Common myeloid progenitor, CD34-positive (primary cell): Measurements from ENCODE around the gene NRBF2.

ENCODE experiments used
- CTCF ChIA-PET: fragments of 350-600 bp; sonication (Branson Sonifier 250); formaldehyde crosslinking; loops from one replicate; lab custom pipeline; 2021; ENCODE audit warnings: antibody characterized with exemption; lab: Charles Lee
- POLR2A ChIA-PET: fragments of 350-600 bp; sonication (Branson Sonifier 250); formaldehyde crosslinking; loops from one replicate; lab custom pipeline; 2021; ENCODE audit warnings: antibody characterized with exemption; lab: Charles Lee
- DNase-seq, 3 donors: peaks; one replicate each; pipeline versions ENCODE4 v3.0.0 to v3.0.0-alpha.2; 2013
- H3K27ac ChIP-seq, 2 experiments: 1 replicate in 1 of 2; 2 replicates in 1 of 2; pipeline ENCODE4 v1.7.0; 2013; ENCODE audit warnings: inconsistent platforms in 2 of 2, low read length in 2 of 2, mild to moderate bottlenecking in 2 of 2, low read depth in 1 of 2, moderate library complexity in 1 of 2; ENCODE audit not compliant: severe bottlenecking in 2 of 2, insufficient read depth in 1 of 2, poor library complexity in 1 of 2
- H3K27me3 ChIP-seq, 5 experiments: replicated peaks in 2 of 5; 1 replicate in 3 of 5; 2 replicates in 2 of 5; pipeline versions ENCODE4 v1.6.1 to v1.7.0; 2013; ENCODE audit warnings: low read length in 4 of 5, mild to moderate bottlenecking in 2 of 5, moderate library complexity in 2 of 5, inconsistent platforms in 1 of 5; ENCODE audit not compliant: insufficient read depth in 5 of 5, control insufficient read depth in 4 of 5
- H3K36me3 ChIP-seq, 4 experiments: 1 replicate in 2 of 4; 2 replicates in 2 of 4; pipeline versions ENCODE4 v1.6.1 to v1.7.0; 2013; ENCODE audit warnings: low read length in 3 of 4, control low read depth in 1 of 4, mild to moderate bottlenecking in 1 of 4; ENCODE audit not compliant: control insufficient read depth in 4 of 4, insufficient read depth in 4 of 4
- H3K4me1 ChIP-seq, 4 experiments: 1 replicate in 3 of 4; 2 replicates in 1 of 4; pipeline versions ENCODE4 v1.6.1 to v1.7.1; 2013; ENCODE audit warnings: low read length in 3 of 4, mild to moderate bottlenecking in 3 of 4, control low read depth in 1 of 4, inconsistent platforms in 1 of 4, moderate library complexity in 1 of 4; ENCODE audit not compliant: control insufficient read depth in 4 of 4, insufficient read depth in 4 of 4; ENCODE audit errors: control extremely low read depth in 1 of 4
- H3K4me3 ChIP-seq, 7 experiments: 1 replicate in 4 of 7; 2 replicates in 3 of 7; pipeline versions ENCODE4 v1.5.1 to v1.7.0; 2013; ENCODE audit warnings: mild to moderate bottlenecking in 7 of 7, low read length in 6 of 7, moderate library complexity in 6 of 7, inconsistent platforms in 2 of 7, low read depth in 2 of 7, control low read depth in 1 of 7; ENCODE audit not compliant: insufficient read depth in 4 of 7, control insufficient read depth in 1 of 7; ENCODE audit errors: extremely low read depth in 1 of 7
- H3K9me3 ChIP-seq, 5 experiments: 1 replicate in 4 of 5; 2 replicates in 1 of 5; pipeline versions ENCODE4 v1.6.1 to v1.7.1; 2013; ENCODE audit warnings: low read length in 4 of 5, mild to moderate bottlenecking in 2 of 5, inconsistent platforms in 1 of 5, low read depth in 1 of 5, moderate library complexity in 1 of 5; ENCODE audit not compliant: control insufficient read depth in 4 of 5, insufficient read depth in 2 of 5; ENCODE audit errors: control extremely low read depth in 1 of 5
- WGBS: methylation state at CpG from one replicate; pipeline ENCODE4 v1.1.5; 2013; ENCODE audit not compliant: insufficient coverage; 5-methylcytosine and 5-hydroxymethylcytosine counted together

Gene NRBF2

GRCh38 chr10:63197344-63198092, 64.4 kb downstream of the NRBF2 start:
- H3K9me3 ChIP-seq, result no peaks in the 10 kb centered on the region
- CTCF ChIA-PET, result interaction anchor here (0.9 to 3.7 kb wide), 3 partner anchors 10 to 523 kb away, joined by 5 to 11 read pairs (median 6); no protein-coding TSS in a partner anchor
- DNase-seq, result no peak
- no peak overlapping the region for H3K27ac ChIP-seq
- no CpG with 5 or more reads among the region's 2 CpGs for WGBS
- no peaks in the 10 kb centered on the region for H3K4me1 ChIP-seq
- no peaks in the 10 kb centered on the region for H3K27me3 ChIP-seq
- peaks cover 29 to 68% (median 44%) of the 10 kb centered on the region in 4 experiments for H3K36me3 ChIP-seq
- POLR2A ChIA-PET, result no interaction called here
- H3K4me3 ChIP-seq, result no peak overlapping the region

DNA sequence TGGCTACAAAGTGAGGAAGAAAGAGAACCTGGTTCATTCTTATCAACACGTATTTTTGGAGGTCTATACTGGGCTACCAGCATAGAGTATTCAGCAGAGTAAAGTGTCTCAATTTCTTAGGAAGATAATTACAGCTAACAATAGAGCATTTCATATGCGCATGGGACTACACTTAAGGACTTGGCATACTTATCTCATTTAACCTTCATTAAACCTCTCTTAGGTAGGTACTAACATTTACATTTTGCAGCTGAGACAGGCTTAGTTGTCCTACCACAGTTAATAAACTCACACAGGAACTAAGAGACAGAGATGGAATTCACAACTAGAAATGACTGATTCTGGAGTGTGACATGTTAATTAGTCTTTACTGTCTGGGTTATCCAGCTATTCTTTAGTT, 66.6 kb downstream of the NRBF2 start:
- no peaks in the 10 kb centered on the region for H3K4me1 ChIP-seq
- POLR2A ChIA-PET, result interaction anchor here (0.7 kb wide), 1 partner anchor 239 kb away, joined by 4 read pairs; no protein-coding TSS in a partner anchor
- no peaks in the 10 kb centered on the region for H3K27me3 ChIP-seq
- WGBS, result 83% methylated on average over 1 of the region's 2 CpGs
- CTCF ChIA-PET, result interaction anchor here (1.0 to 4.6 kb wide), 3 partner anchors 12 to 429 kb away, joined by 3 to 15 read pairs (median 11); no protein-coding TSS in a partner anchor
- peaks cover 22 to 62% (median 34%) of the 10 kb centered on the region in 4 experiments for H3K36me3 ChIP-seq
- H3K27ac ChIP-seq, result no peak overlapping the region
- DNase-seq, result no peak
- H3K4me3 ChIP-seq, result no peak overlapping the region
- no peaks in the 10 kb centered on the region for H3K9me3 ChIP-seq

DNA sequence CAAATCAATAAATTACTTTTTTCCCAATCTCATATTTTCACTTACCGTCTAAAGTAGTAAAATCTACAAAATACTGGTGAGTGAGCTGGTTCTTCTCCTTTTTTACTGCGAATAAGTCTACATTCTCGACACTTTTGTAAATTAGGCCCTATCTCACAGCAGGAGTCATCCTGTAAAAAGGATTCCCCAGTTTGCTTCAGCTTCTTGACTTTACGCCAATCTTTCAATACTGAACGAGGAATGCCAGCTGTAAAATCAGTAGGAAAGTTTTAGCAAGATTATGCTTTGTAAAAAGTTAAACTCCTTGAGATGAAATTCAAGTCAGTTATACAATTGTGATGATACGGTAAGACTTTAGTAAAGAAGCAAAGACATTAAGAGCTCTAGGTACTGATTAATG, 67.3 kb downstream of the NRBF2 start:
- ChIA-PET CTCF (interaction anchor here (3.7 to 4.6 kb wide), 2 partner anchors 13 to 428 kb away, joined by 11 to 15 read pairs; no protein-coding TSS in a partner anchor), POLR2A (interaction anchor here (1.1 kb wide), 1 partner anchor 17 kb away, joined by 3 read pairs; no protein-coding TSS in a partner anchor)
- no peak overlapping the region for H3K27ac ChIP-seq
- peaks cover 22 to 65% (median 33%) of the 10 kb centered on the region in 4 experiments for H3K36me3 ChIP-seq
- 100% methylated on average over 1 of the region's 6 CpGs for WGBS
- no peak for DNase-seq
- H3K27me3 ChIP-seq, result no peaks in the 10 kb centered on the region
- no peaks in the 10 kb centered on the region for H3K4me1 ChIP-seq
- H3K9me3 ChIP-seq, result no peaks in the 10 kb centered on the region
- no peak overlapping the region for H3K4me3 ChIP-seq

DNA sequence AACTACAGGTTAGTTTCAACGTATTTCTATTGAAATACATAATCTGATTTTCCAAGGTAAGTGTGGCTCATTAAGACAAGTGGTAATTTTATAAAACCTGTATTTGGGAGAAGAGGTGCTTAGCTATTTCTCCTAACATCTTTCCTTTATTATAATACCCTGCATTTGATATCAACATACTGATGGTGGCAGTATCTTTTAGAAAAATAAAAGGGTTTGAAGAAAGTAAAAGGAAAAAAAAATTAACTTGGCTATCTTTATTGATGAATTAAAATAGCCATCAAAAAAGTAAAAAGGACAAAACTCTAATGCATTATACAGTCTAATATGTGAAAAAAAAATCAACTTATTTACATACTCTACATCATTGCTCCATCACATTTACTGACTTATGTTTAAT, 68.0 kb downstream of the NRBF2 start:
- WGBS, result no CpG with 5 or more reads among the region's 1 CpG
- Histone ChIP-seq H3K27ac (no peak overlapping the region), H3K36me3 (peaks cover 22 to 67% (median 34%) of the 10 kb centered on the region in 4 experiments), H3K9me3 (no peaks in the 10 kb centered on the region), H3K27me3 (no peaks in the 10 kb centered on the region), H3K4me1 (no peaks in the 10 kb centered on the region), H3K4me3 (no peak overlapping the region)
- ChIA-PET POLR2A (interaction anchor here (1.1 kb wide), 1 partner anchor 18 kb away, joined by 3 read pairs; no protein-coding TSS in a partner anchor), CTCF (interaction anchor here (0.9 to 4.6 kb wide), 6 partner anchors 14 to 519 kb away, joined by 3 to 15 read pairs (median 5); no protein-coding TSS in a partner anchor)
- no peak for DNase-seq
